Body of pancreas (tissue), 4 donors: Measurements from ENCODE around the gene CDK5RAP2. TPM values are rescaled to one million over a fixed set of nuclear protein-coding genes. Genes with fewer than 3 reads are reported as not detected.

Source experiments
- ATAC-seq: fragments of 150-250 bp; one replicate; pipeline ENCODE4 v1.9.1; 2016
- DNase-seq, 4 donors: peaks; one replicate each; pipeline ENCODE4 v3.0.0-alpha.2; 2019
- H3K27ac ChIP-seq, 4 donors: fragments of 200-600 bp; sonication (generic); 1 replicate in 3 of 4; 2 replicates in 1 of 4; pipeline versions ENCODE4 v1.5.1 to v1.6.1; 2016 to 2019; ENCODE audit warnings: mild to moderate bottlenecking in 1 of 4, mixed read lengths in 1 of 4, moderate library complexity in 1 of 4
- H3K27me3 ChIP-seq, 2 donors: fragments of 200-600 bp; sonication (generic); one replicate each; pipeline ENCODE4 v1.6.0; 2016; ENCODE audit warnings: mild to moderate bottlenecking in 1 of 2
- H3K36me3 ChIP-seq, 2 donors: fragments of 200-600 bp; sonication (generic); replicated peaks in 1 of 2; 2 replicates each; pipeline ENCODE4 v1.5.1; 2016; ENCODE audit warnings: low read depth in 2 of 2; ENCODE audit not compliant: insufficient read depth in 1 of 2
- H3K4me1 ChIP-seq: fragments of 200-600 bp; sonication (generic); one replicate; pipeline ENCODE4 v1.6.0; 2016
- H3K4me3 ChIP-seq, 2 donors: fragments of 200-600 bp; sonication (generic); 1 replicate in 1 of 2; 2 replicates in 1 of 2; pipeline ENCODE4 v1.5.1; 2016 to 2019
- H3K9me3 ChIP-seq, 3 donors: fragments of 200-600 bp; sonication (generic); 1 replicate in 2 of 3; 2 replicates in 1 of 3; pipeline ENCODE4 v1.5.1; 2016
- CTCF ChIP-seq, 7 experiments: fragments of 450-650 bp in 4 of 7; fragments of 200-600 bp in 3 of 7; sonication (generic) in 3 of 7; IDR thresholded peaks; one replicate each; pipeline ENCODE4 v1.5.1; 2016 to 2019; ENCODE audit warnings: antibody characterized with exemption in 7 of 7
- POLR2A ChIP-seq, 3 donors: fragments of 450-650 bp; IDR thresholded peaks; one replicate each; pipeline ENCODE4 v1.6.1; 2016; ENCODE audit warnings: antibody characterized with exemption in 3 of 3, mild to moderate bottlenecking in 2 of 3
- WGBS, 2 donors: methylation state at CpG; one replicate each; pipeline ENCODE4 v1.1.5; 2017; 5-methylcytosine and 5-hydroxymethylcytosine counted together
- intact Hi-C: fragments of 100-400 bp; cut with DNase I; formaldehyde crosslinking; loops from one replicate; pipeline ENCODE4 v1.15.1; 2023
- total RNA-seq, 2 donors: library from RNA; depleted of rRNA; stranded (reverse); fragments of >200 nt; gene quantifications; one replicate each; pipeline ENCODE4 v1.1.0, GENCODE V29; 2016

The CDK5RAP2 gene
- total RNA-seq, 2 donors from 2014 or later, result 21.5 to 45.5 TPM

- DNase-seq (no peak), ATAC-seq (no peak)
- Histone ChIP-seq H3K9me3 (no peaks in the 10 kb centered on the region), H3K36me3 (no peaks in the 10 kb centered on the region), H3K4me3 (no peak overlapping the region), H3K4me1 (no peaks in the 10 kb centered on the region), H3K27me3 (no peaks in the 10 kb centered on the region), H3K27ac (no peak overlapping the region)
- no peak for TF ChIP-seq CTCF (IDR thresholded peaks at IDR 0.05)
- no peak for TF ChIP-seq POLR2A (IDR thresholded peaks at IDR 0.05)
- WGBS, 2 donors, result 95 to 97% methylated on average over 7 of the region's 7 CpGs
- intact Hi-C loops, result no loop called here
Observed at GRCh38 chr9:120358877-120359276, 221.1 kb downstream of the CDK5RAP2 start.

- H3K4me1 ChIP-seq, result no peaks in the 10 kb centered on the region
- TF ChIP-seq CTCF (IDR thresholded peaks at IDR 0.05), result no peak
- no peak for TF ChIP-seq POLR2A (IDR thresholded peaks at IDR 0.05)
- no peaks in the 10 kb centered on the region for H3K9me3 ChIP-seq
- 62 to 69% methylated on average over 5 of the region's 5 CpGs for WGBS, 2 donors
- H3K36me3 ChIP-seq, result no peaks in the 10 kb centered on the region
- H3K4me3 ChIP-seq, result no peak overlapping the region
- intact Hi-C loops, result no loop called here
- ATAC-seq (no peak), DNase-seq (no peak)
- H3K27me3 ChIP-seq, result no peaks in the 10 kb centered on the region
- no peak overlapping the region for H3K27ac ChIP-seq
Observed at GRCh38 chr9:120353506-120353905, 226.5 kb downstream of the CDK5RAP2 start.

GRCh38 chr9:120351106-120351505, 228.9 kb downstream of the CDK5RAP2 start:
- no peak for DNase-seq
- H3K36me3 ChIP-seq, result no peaks in the 10 kb centered on the region
- no peak overlapping the region for H3K27ac ChIP-seq
- H3K9me3 ChIP-seq, result no peaks in the 10 kb centered on the region
- ATAC-seq, result no peak
- 75 to 77% methylated on average over 9 of the region's 9 CpGs for WGBS, 2 donors
- TF ChIP-seq POLR2A (IDR thresholded peaks at IDR 0.05) (no peak), CTCF (IDR thresholded peaks at IDR 0.05) (no peak)
- no peak overlapping the region for H3K4me3 ChIP-seq
- no peaks in the 10 kb centered on the region for H3K4me1 ChIP-seq
- no peaks in the 10 kb centered on the region for H3K27me3 ChIP-seq
- intact Hi-C loops, result no loop called here

- H3K36me3 ChIP-seq, result no peaks in the 10 kb centered on the region
- H3K27me3 ChIP-seq, result no peaks in the 10 kb centered on the region
- 70 to 78% methylated on average over 4 of the region's 4 CpGs for WGBS, 2 donors
- H3K27ac ChIP-seq, result no peak overlapping the region
- intact Hi-C loops, result no loop called here
- TF ChIP-seq POLR2A (IDR thresholded peaks at IDR 0.05) (no peak), CTCF (IDR thresholded peaks at IDR 0.05) (no peak)
- ATAC-seq (no peak), DNase-seq (no peak)
- H3K4me3 ChIP-seq, result no peak overlapping the region
- H3K9me3 ChIP-seq, result no peaks in the 10 kb centered on the region
- H3K4me1 ChIP-seq, result no peaks in the 10 kb centered on the region
Observed at GRCh38 chr9:120350596-120350995, 229.4 kb downstream of the CDK5RAP2 start.

- Histone ChIP-seq H3K27me3 (no peaks in the 10 kb centered on the region), H3K36me3 (no peaks in the 10 kb centered on the region), H3K27ac (no peak overlapping the region), H3K4me1 (no peaks in the 10 kb centered on the region), H3K4me3 (no peak overlapping the region), H3K9me3 (no peaks in the 10 kb centered on the region)
- intact Hi-C loops, result no loop called here
- no peak for ATAC-seq
- DNase-seq, result peak in 3 of 4 donors; percentile 17 to 35 (median 30)
- TF ChIP-seq CTCF (IDR thresholded peaks at IDR 0.05) (peak; percentile 26 to 58 (median 35)), POLR2A (IDR thresholded peaks at IDR 0.05) (no peak)
- 18 to 32% methylated on average over 13 to 16 of the region's 16 CpGs for WGBS, 2 donors
Observed at GRCh38 chr9:120348951-120349429, 231.0 kb downstream of the CDK5RAP2 start.
